Caco-2 (cell line): ENCODE results near the gene PDRG1. TPM values are rescaled to one million over a fixed set of nuclear protein-coding genes. Genes with fewer than 3 reads are reported as not detected.

Experiments
- BruUV-seq: library from RNA; stranded (reverse); fragments of 400-500 nt; replicated peaks from 2 replicates; lab custom pipeline; 2021; lab: Mats Ljungman, UMichigan
- CTCF ChIA-PET: fragments of 300-600 bp; sonication (Branson Sonifier 250); formaldehyde crosslinking; loops from one replicate; lab custom pipeline; 2022; ENCODE audit warnings: antibody characterized with exemption; lab: Charles Lee
- POLR2A ChIA-PET: fragments of 300-600 bp; sonication (Branson Sonifier 250); formaldehyde crosslinking; loops from one replicate; lab custom pipeline; 2022; ENCODE audit warnings: antibody characterized with exemption; lab: Charles Lee
- DNase-seq, 2 experiments: peaks; one replicate each; pipeline versions ENCODE4 v3.0.0 to v3.0.0-alpha.2; 2020 to 2022
- H3K27me3 ChIP-seq: replicated peaks from 2 replicates; pipeline ENCODE4 v1.6.0; 2011; ENCODE audit warnings: low read length; ENCODE audit not compliant: control insufficient read depth, insufficient read depth
- H3K36me3 ChIP-seq: 2 replicates; pipeline ENCODE4 v1.5.1; 2011; ENCODE audit warnings: low read length; ENCODE audit not compliant: control insufficient read depth, insufficient read depth
- H3K4me1 ChIP-seq: fragments of 250-450 bp; sonication (Bioruptor Pico); 2 replicates; pipeline ENCODE4 v1.5.1; 2020; ENCODE audit warnings: mild to moderate bottlenecking
- H3K4me3 ChIP-seq: 2 replicates; pipeline ENCODE4 v1.5.1; 2011; ENCODE audit warnings: low read depth, mild to moderate bottlenecking, control low read depth, low read length
- H3K9me3 ChIP-seq: fragments of 250-450 bp; sonication (Bioruptor Pico); 2 replicates; pipeline ENCODE4 v1.5.1; 2020; ENCODE audit warnings: mild to moderate bottlenecking, moderate library complexity
- H3K27ac Mint-ChIP-seq: one replicate; pipeline ENCODE4 v1.8.0; 2022; ENCODE audit warnings: mixed read lengths; ENCODE audit not compliant: unreplicated experiment
- H3K27me3 Mint-ChIP-seq: one replicate; pipeline ENCODE4 v1.8.0; 2022; ENCODE audit warnings: mixed read lengths; ENCODE audit not compliant: insufficient read depth, unreplicated experiment
- H3K36me3 Mint-ChIP-seq: one replicate; pipeline ENCODE4 v1.8.0; 2022; ENCODE audit warnings: mild to moderate bottlenecking, mixed read lengths; ENCODE audit not compliant: insufficient read depth, unreplicated experiment
- H3K4me1 Mint-ChIP-seq: one replicate; pipeline ENCODE4 v1.8.0; 2022; ENCODE audit warnings: low read depth, mixed read lengths; ENCODE audit not compliant: unreplicated experiment
- H3K4me3 Mint-ChIP-seq: one replicate; pipeline ENCODE4 v1.8.0; 2022; ENCODE audit warnings: mild to moderate bottlenecking, moderate library complexity, mixed read lengths; ENCODE audit not compliant: unreplicated experiment
- H3K9me3 Mint-ChIP-seq: one replicate; pipeline ENCODE4 v1.8.0; 2022; ENCODE audit warnings: mixed read lengths; ENCODE audit not compliant: unreplicated experiment
- CTCF ChIP-seq, 2 experiments: fragments of 200-600 bp in 1 of 2; IDR thresholded peaks; 1 replicate in 1 of 2; 2 replicates in 1 of 2; pipeline versions ENCODE4 v1.5.1 to v1.8.0; 2011 to 2022; ENCODE audit warnings: antibody characterized with exemption in 1 of 2, control low read depth in 1 of 2, inconsistent platforms in 1 of 2, low read depth in 1 of 2, low read length in 1 of 2, mild to moderate bottlenecking in 1 of 2, moderate library complexity in 1 of 2; ENCODE audit not compliant: insufficient read depth in 1 of 2, severe bottlenecking in 1 of 2, unreplicated experiment in 1 of 2
- intact Hi-C: fragments of 100-400 bp; cut with micrococcal nuclease; formaldehyde crosslinking; loops from one replicate; pipeline ENCODE4 v1.10.0; 2022; ENCODE audit not compliant: unreplicated experiment
- total RNA-seq: library from RNA; stranded (reverse); gene quantifications from 2 replicates; pipeline ENCODE4 v1.2.3, GENCODE V29; 2022

Gene PDRG1
- total RNA-seq, 1 experiment from 2014 or later, result 56.8 TPM

DNA sequence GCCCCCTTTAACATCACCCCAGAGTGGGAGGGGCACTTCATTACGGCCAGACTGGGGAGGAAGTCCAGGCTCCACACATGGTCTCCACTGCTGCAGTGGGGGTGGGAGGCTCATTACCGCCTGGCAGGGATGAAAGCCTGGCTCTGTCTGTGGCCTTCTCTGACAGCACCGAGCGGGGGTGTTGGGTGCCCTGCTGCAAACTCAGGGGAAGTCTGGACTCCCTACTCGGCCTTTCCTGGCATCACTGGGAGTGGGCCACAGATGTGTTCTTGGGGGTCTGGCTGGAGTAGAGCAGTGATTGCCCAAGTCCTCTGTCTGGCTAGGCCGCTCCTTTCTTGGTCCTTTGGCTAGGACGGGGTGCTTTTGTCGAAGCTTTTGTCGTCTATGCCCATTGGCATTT is 54.3 kb downstream of the PDRG1 start:
- H3K9me3 ChIP-seq, result 0 out of 2 replicates have a peak, but pooled peaks cover 3% of the 10 kb centered on the region
- H3K4me1 ChIP-seq, result no peaks in the 10 kb centered on the region
- peaks cover 2% of the 10 kb centered on the region for H3K27me3 ChIP-seq
- ChIA-PET POLR2A (no interaction called here), CTCF (no interaction called here)
- Mint-ChIP-seq H3K4me1 (no peaks in the 10 kb centered on the region), H3K4me3 (no peak overlapping the region), H3K27me3 (peaks cover 10% of the 10 kb centered on the region), H3K9me3 (no peaks in the 10 kb centered on the region), H3K36me3 (no peaks in the 10 kb centered on the region), H3K27ac (no peak overlapping the region)
- peak in 1 of 2 experiments; percentile 33 for DNase-seq
- no TSS peak for BruUV-seq
- no peak for TF ChIP-seq CTCF (IDR thresholded peaks at IDR 0.05; ENCODE audit: insufficient read depth in 1 of 2, low read depth in 1 of 2, low read length in 1 of 2, severe bottlenecking in 1 of 2, unreplicated experiment in 1 of 2)
- H3K4me3 ChIP-seq, result no peak overlapping the region
- no peaks in the 10 kb centered on the region for H3K36me3 ChIP-seq
- intact Hi-C loops, result no loop called here

DNA sequence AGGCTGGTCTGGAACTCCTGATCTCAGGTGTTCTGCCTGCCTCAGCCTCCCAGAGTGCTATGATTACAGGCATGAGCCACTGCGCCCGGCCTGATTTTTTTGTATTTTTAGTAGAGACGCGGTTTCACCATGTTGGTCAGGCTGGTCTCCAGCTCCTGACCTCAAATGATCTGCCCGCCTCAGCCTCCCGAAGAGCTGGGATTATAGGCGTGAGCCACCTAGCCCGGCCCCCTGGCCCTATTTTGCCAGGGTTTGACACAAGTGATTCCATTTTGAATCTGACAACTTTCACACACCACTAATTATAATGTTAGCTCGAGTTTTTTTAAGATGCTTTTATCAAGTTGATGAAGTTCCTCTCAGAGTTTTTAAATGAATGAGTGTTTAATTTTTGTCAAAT is 55.8 kb downstream of the PDRG1 start:
- DNase-seq, result peak in 1 of 2 experiments; percentile 28
- Histone ChIP-seq H3K4me3 (no peak overlapping the region), H3K9me3 (0 out of 2 replicates have a peak, but pooled peaks cover 3% of the 10 kb centered on the region), H3K4me1 (no peaks in the 10 kb centered on the region), H3K27me3 (peaks cover 2% of the 10 kb centered on the region), H3K36me3 (no peaks in the 10 kb centered on the region)
- Mint-ChIP-seq H3K36me3 (no peaks in the 10 kb centered on the region), H3K27me3 (peaks cover 10% of the 10 kb centered on the region), H3K4me3 (no peak overlapping the region), H3K9me3 (no peaks in the 10 kb centered on the region), H3K27ac (no peak overlapping the region), H3K4me1 (no peaks in the 10 kb centered on the region)
- CTCF ChIA-PET, result interaction anchor here (0.8 to 1.3 kb wide), 2 partner anchors 16 to 122 kb away, joined by 4 read pairs; no protein-coding TSS in a partner anchor
- intact Hi-C loops, result no loop called here
- BruUV-seq, result no TSS peak
- POLR2A ChIA-PET, result no interaction called here
- no peak for TF ChIP-seq CTCF (IDR thresholded peaks at IDR 0.05; ENCODE audit: insufficient read depth in 1 of 2, low read depth in 1 of 2, low read length in 1 of 2, severe bottlenecking in 1 of 2, unreplicated experiment in 1 of 2)

GRCh38 chr20:31894980-31895675 is 56.7 kb downstream of the PDRG1 start:
- ChIA-PET POLR2A (interaction anchor here (0.8 kb wide), 1 partner anchor 47 kb away, joined by 4 read pairs; no protein-coding TSS in a partner anchor), CTCF (interaction anchor here (0.8 to 1.3 kb wide), 4 partner anchors 15 to 123 kb away, joined by 3 to 4 read pairs (median 4); partner anchors contain the start of gene PDRG1)
- TF ChIP-seq CTCF (IDR thresholded peaks at IDR 0.05; ENCODE audit: insufficient read depth in 1 of 2, low read depth in 1 of 2, low read length in 1 of 2, severe bottlenecking in 1 of 2, unreplicated experiment in 1 of 2), result no peak
- no peaks in the 10 kb centered on the region for H3K36me3 Mint-ChIP-seq
- Histone ChIP-seq H3K36me3 (no peaks in the 10 kb centered on the region), H3K9me3 (0 out of 2 replicates have a peak, but pooled peaks cover 3% of the 10 kb centered on the region), H3K4me1 (no peaks in the 10 kb centered on the region), H3K4me3 (no peak overlapping the region), H3K27me3 (peaks cover 2% of the 10 kb centered on the region)
- no peak overlapping the region for H3K4me3 Mint-ChIP-seq
- H3K27ac Mint-ChIP-seq, result no peak overlapping the region
- H3K4me1 Mint-ChIP-seq, result no peaks in the 10 kb centered on the region
- DNase-seq, result peak; percentile 38 to 53
- BruUV-seq, result no TSS peak
- peaks cover 10% of the 10 kb centered on the region for H3K27me3 Mint-ChIP-seq
- no peaks in the 10 kb centered on the region for H3K9me3 Mint-ChIP-seq
- intact Hi-C loops, result no loop called here

Other genes starting within 250 kb of the PDRG1 start
- gene BCL2L1, start 229.2 kb downstream of the PDRG1 start, total RNA-seq, result 444 and 469 TPM in 2 replicates
- gene TPX2, start 212.8 kb downstream of the PDRG1 start, total RNA-seq, result 221 and 237 TPM in 2 replicates
- 0.77 and 0.91 TPM in 2 replicates for gene MYLK2, start 132.7 kb downstream of the PDRG1 start, total RNA-seq
- not detected in 2 replicates for gene FOXS1, start 106.4 kb downstream of the PDRG1 start, total RNA-seq
- gene DUSP15, start 81.5 kb downstream of the PDRG1 start, total RNA-seq, result 8.2 and 9.1 TPM in 2 replicates
- gene TTLL9, start 81.4 kb downstream of the PDRG1 start, total RNA-seq, result not detected in 2 replicates
- gene XKR7, start 16.1 kb upstream of the PDRG1 start, total RNA-seq, result not detected in 2 replicates
- gene CCM2L, start 58.4 kb upstream of the PDRG1 start, total RNA-seq, result 0.16 and 0.32 TPM in 2 replicates
- gene HCK, start 100.2 kb upstream of the PDRG1 start, total RNA-seq, result not detected in 2 replicates
- 130 and 138 TPM in 2 replicates for gene TM9SF4, start 157.7 kb upstream of the PDRG1 start, total RNA-seq